Measurements from ENCODE around the gene ZNF236.

- TF ChIP-seq, protein P1, sequence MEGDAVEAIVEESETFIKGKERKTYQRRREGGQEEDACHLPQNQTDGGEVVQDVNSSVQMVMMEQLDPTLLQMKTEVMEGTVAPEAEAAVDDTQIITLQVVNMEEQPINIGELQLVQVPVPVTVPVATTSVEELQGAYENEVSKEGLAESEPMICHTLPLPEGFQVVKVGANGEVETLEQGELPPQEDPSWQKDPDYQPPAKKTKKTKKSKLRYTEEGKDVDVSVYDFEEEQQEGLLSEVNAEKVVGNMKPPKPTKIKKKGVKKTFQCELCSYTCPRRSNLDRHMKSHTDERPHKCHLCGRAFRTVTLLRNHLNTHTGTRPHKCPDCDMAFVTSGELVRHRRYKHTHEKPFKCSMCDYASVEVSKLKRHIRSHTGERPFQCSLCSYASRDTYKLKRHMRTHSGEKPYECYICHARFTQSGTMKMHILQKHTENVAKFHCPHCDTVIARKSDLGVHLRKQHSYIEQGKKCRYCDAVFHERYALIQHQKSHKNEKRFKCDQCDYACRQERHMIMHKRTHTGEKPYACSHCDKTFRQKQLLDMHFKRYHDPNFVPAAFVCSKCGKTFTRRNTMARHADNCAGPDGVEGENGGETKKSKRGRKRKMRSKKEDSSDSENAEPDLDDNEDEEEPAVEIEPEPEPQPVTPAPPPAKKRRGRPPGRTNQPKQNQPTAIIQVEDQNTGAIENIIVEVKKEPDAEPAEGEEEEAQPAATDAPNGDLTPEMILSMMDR (IDR thresholded peaks at IDR 0.05) = no peak
- no peak for TF ChIP-seq ZFX (IDR thresholded peaks at IDR 0.05; ENCODE audit: borderline replicate concordance)
Observed at GRCh38 chr18:76980663-76981395, 158.5 kb downstream of the ZNF236 start.

Measured in 22Rv1 (cell line).